AG09309 (cell line): ENCODE data around the gene SERINC3.

Source experiments
- DNase-seq: peaks from one replicate; pipeline ENCODE4 v3.0.0-alpha.2; 2010; ENCODE audit warnings: low read depth
- H3K4me3 ChIP-seq: 2 replicates; pipeline ENCODE4 v1.5.1; 2011; ENCODE audit warnings: mild to moderate bottlenecking, low read depth, low read length, moderate library complexity; ENCODE audit not compliant: control insufficient read depth
- TF ChIP-seq, protein P1 (sequence below): IDR thresholded peaks from 2 replicates; pipeline ENCODE4 v1.5.1; 2011; ENCODE audit warnings: mild to moderate bottlenecking, low read depth, low read length, inconsistent platforms; ENCODE audit not compliant: insufficient read depth, control insufficient read depth; ENCODE audit errors: missing control alignments

Gene SERINC3

DNA sequence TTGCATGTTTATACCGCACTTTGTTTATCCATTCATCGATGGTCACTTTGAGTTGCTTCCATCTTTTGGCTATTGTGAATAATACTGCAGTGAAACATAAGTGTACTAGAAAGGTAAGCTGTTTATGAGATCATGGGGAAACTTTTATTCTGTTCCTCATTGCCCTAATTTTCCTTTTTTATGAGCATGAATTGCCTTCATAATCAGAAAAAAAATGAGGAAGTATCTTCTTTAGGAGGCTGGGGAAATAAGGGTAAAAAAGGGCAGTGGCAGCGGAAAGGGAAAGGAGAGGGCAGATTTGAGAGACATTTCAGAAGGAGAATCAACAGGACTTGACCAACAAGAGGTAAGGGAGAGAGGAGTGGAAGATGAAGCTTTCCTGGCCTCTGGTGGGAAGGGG, 14.3 kb upstream of the SERINC3 start:
- no peak overlapping the region for H3K4me3 ChIP-seq
- TF ChIP-seq, protein P1, sequence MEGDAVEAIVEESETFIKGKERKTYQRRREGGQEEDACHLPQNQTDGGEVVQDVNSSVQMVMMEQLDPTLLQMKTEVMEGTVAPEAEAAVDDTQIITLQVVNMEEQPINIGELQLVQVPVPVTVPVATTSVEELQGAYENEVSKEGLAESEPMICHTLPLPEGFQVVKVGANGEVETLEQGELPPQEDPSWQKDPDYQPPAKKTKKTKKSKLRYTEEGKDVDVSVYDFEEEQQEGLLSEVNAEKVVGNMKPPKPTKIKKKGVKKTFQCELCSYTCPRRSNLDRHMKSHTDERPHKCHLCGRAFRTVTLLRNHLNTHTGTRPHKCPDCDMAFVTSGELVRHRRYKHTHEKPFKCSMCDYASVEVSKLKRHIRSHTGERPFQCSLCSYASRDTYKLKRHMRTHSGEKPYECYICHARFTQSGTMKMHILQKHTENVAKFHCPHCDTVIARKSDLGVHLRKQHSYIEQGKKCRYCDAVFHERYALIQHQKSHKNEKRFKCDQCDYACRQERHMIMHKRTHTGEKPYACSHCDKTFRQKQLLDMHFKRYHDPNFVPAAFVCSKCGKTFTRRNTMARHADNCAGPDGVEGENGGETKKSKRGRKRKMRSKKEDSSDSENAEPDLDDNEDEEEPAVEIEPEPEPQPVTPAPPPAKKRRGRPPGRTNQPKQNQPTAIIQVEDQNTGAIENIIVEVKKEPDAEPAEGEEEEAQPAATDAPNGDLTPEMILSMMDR = no peak
- DNase-seq = no peak

DNA sequence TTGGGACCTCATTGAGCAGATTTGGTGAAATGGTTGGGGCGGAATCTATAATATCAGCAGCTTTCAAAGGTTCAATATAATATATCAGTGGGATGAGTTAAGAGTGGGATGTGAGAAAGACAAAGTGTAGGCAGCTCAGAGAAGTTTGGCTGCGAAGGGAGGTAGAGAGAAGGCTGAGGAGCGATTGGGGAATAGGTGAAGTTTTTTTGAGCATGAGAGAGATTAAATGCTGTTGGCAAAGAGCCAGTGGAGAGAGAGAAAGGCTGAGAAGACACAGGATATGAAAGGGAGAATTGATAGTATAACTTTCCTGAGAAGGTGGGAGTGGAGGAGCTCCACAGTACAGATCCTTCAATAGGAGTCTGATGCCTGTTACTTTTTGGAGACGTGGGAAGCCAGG, 12.1 kb upstream of the SERINC3 start:
- TF ChIP-seq, protein P1 = no peak
- no peak for DNase-seq
- no peak overlapping the region for H3K4me3 ChIP-seq

DNA sequence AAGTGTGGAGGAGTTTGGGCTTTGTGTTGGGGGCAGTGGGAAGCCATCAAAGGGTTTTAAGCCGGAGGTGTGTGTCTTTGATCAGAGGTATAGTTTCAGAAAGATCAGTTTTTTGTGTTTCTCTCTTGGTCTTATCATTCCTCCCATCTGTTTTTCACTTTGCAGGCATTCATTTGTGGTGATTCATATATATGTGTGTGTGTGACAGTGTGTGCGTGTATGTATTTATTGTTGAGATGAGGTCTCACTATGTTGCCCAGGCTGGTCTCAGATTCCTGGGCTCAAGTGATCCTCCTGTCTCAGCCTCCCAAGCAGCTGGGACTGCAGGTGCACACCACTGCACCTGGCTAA, 11.1 kb upstream of the SERINC3 start:
- TF ChIP-seq, protein P1 = no peak
- peak overlapping the region; percentile 77 for H3K4me3 ChIP-seq
- no peak for DNase-seq

DNA sequence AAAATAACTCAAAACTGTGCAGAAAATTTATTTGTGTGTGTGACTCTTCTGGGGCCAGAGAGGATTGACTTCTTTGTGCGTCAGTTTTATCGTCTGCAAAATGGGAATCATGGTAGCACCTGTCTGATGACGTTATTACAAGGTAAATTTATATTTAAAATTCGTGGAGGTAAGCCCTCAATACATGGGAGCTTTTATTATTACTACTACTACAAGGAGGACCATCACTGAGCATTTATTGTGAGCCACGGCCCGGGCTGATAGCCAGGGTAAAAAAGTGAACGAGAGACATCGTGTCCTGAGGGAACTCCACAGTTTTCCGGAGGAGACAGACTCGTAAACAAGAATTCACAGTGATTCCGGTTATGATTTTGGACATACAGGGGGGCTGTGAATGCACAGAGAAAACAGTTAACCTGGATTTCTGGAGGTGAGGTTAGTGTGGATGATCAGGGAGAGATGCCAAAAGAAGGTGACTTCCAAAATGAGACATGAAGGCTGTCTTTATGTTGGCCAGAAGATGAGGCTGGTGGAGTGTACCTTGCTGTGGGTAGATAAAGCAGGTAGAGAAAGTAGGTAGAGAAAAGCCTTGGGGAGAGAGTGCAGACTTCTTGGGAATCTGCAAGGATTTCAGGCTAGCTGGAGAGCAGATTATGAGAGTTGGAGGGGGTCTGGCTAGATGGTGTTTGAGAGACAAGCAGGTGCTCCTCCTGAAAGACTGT, 10.6 kb upstream of the SERINC3 start:
- TF ChIP-seq, protein P1 = no peak
- H3K4me3 ChIP-seq = peak overlapping the region; percentile 77
- DNase-seq = no peak

DNA sequence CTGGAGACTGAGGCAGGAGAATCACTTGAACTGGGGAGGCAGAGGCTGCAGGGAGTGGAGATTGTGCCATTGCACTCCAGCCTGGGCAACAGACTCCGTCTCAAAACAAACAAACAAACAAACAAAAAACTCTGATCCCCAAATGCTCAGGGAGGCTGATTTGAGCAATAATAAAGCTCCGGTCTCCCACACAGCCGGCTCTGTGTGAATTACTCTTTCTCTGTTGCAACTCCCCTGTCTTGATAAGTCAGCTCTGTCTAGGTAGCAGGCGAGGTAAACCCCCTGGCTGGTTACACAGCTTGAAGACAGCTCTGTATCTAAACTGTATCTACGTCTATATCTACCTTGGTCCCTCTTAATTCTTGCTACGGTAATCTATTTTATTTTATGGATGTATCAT, 6.4 kb upstream of the SERINC3 start:
- TF ChIP-seq, protein P1 = no peak
- H3K4me3 ChIP-seq = no peak overlapping the region
- no peak for DNase-seq

DNA sequence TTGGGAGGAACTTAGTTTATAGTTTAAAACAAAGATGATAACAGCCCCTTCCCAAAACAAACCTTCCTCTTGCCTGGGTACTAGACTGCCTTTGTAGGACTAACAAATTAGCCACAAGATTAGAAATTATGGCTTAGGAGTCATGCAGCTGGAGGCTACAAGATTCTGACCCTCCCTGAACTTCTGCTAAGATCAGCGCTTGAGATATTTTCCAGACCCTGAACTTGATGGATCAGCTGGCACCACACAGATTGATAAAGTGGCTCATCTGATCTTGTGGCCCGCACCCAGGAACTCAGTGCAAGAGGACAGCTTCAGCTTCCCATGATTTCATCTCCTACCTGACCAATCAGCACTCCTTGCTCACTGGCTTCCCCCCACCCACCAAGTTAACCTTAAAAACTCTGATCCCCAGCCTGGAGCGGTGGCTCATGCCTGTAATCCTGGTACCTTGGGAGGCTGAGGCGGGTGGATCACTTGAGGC, 5.9 kb upstream of the SERINC3 start:
- no peak overlapping the region for H3K4me3 ChIP-seq
- DNase-seq = no peak
- TF ChIP-seq, protein P1 = no peak

DNA sequence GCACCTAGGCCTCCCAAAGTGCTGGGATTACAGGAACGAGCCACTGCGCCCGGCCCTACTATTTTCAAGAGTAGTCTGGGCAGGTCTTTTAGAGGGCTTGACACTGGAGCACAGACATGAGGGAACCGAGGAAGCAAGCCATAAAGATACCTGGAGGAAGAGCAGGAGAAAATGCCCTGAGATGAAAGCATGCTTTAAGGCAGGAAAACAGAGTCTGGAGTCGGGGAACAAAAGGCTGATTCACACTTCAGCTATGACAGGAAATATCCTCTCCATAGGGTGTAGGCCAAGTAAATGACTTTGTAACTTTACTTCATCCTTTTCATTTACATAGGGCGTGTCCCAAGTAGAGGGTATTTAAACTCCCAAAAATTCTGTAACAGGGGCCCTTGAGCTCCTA, 4.3 kb upstream of the SERINC3 start:
- no peak overlapping the region for H3K4me3 ChIP-seq
- TF ChIP-seq, protein P1 = no peak
- DNase-seq = no peak
